ENCODE data around the gene KCNQ4.

The KCNQ4 gene

DNA sequence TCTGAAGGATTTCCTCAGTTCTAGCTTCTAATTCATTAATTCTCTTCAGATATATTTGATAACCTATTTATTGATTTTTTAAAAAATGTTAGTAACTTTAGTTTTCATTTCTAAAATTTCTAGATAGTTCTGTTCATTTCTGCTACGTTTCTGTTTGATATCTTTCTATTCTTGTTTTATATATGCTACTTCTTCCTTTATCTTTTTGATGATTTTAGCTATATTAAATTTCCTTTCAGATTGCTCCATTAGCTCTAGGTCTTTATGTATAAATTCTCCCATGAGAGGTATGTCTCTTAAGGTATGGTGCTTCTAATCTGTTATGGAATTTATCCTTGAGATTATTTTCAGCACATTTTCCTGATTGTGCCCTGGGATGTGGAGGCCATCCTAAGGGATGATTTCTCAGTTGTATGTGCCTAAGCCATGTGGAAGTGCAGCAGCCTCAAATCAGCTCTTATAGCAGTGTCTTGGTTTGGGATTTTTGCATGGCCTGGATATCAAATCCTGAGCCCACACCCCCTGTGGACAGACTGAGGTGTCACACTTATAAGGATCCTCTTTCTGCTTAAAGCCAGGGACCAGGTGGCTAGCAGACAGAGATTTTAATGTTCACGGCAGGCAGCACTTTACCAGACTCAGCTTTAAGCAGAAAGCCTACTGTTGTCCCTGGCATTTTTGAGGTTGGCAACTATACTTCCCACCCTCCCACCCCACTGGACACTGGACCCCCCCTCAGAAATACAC is 6.2 kb upstream of the KCNQ4 start:
- DNase-seq: no peak

DNA sequence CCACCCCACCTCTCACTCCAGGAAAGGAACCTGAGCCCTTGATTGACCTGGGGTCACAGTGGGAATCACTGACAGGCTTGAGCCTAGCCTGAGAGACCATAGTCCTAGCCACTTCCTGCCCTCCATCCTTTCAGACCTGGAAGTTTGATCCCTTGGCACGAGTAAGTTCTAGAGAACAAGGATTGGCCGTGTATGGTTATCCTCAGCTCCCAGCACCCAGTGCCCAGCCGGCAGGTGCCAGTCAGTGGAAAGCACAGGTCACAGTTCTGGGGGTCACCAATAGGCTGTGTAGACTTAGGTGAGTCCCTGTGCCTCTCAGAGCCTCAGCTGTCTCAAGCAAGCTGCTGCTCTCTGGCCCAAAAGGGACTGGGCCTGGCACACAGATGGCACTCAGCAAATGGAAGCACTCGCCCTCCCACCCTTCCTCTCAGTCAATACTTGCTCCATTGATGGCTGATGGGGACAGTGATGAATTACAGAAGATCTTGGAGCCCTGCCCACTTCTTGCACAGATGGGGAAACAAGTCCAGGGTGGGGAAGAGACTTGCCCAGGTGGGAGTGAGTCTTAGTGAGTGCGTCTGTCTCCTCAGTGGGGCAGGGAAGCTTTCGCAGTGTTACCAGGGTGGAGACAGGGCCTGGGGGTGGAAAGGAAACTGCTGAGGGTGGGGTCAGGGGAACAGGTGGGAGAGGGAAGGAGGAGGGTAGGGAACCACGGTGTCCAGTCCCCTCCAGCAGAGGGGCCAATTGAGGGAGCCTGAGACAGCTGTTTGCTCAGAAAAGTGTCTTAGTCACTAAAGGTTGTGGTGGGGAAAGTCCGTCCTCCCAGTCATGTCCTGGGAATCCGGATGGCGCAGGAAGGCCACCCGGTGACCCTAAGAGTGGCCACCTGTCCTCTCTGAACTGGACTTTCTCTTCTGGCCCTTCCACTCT is 2.6 kb upstream of the KCNQ4 start:
- DNase-seq: no peak

DNA sequence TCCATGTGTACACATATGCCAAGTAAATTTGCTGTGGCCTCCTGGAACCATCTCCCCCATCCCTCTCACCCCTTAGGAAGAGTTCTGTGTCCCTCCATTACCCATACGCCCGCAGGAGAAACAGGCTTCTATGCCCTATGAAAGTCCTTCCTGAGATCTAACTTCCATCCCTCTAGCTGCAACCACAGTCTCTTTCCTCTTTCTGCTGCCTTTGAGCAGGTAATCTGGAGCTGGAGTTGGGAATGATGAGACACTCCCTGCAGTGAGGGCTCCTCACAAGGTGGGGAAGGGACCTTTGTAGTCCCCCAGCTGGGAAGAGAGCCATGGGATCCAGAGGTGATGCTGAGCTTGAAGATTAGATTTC is 2.0 kb upstream of the KCNQ4 start:
- no peak for DNase-seq

DNA sequence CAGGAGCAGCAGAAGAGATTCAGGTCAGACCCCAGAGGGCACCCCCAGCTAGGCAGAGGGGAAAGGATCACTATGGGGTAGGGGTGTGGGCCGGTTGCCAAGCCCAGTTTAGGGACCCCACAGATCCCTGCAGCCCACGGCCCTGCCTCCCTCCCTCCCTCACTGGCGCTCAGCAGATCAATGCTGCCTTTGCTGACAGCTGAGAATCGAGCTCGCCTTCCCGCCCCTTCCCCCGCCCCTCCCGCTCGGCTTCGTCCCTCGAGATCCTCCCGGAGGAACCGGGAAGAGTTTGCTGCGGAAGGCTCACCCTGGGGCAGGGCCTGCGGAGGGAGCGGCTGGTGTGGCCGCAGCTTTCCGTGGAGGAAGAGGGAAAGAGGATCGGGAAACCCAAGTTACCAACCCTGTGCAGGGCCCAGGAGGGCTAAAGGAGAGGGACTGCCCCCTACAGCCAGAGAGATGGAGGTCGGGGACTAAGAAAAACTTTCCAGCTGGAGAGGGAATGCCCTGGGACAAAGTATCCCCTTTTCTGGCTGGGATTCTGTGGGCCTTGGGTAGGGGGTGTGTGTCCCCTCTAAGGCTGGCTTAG is 1.1 kb upstream of the KCNQ4 start:
- no peak for DNase-seq

DNA sequence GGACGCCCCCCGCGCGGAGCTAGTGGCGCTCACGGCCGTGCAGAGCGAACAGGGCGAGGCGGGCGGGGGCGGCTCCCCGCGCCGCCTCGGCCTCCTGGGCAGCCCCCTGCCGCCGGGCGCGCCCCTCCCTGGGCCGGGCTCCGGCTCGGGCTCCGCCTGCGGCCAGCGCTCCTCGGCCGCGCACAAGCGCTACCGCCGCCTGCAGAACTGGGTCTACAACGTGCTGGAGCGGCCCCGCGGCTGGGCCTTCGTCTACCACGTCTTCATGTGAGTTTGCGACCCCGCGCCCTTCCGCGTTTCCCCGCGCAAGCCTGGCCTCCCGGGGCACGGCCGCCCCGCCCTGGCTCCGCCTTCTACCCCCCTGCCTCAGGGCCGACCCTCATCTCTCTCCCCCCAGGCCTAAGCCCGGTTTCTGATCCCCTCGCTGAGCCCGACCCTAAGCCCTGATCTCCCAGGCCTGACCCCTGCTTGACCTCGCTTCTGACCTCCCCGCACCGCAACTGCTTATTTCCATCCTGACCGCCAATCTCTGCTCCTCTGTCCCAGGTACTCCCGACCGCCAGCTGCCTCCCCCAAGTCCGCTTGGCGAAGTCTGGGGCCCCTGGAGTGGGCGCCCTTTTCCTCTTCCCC is 669 bp downstream of the KCNQ4 start:
- DNase-seq: no peak

DNA sequence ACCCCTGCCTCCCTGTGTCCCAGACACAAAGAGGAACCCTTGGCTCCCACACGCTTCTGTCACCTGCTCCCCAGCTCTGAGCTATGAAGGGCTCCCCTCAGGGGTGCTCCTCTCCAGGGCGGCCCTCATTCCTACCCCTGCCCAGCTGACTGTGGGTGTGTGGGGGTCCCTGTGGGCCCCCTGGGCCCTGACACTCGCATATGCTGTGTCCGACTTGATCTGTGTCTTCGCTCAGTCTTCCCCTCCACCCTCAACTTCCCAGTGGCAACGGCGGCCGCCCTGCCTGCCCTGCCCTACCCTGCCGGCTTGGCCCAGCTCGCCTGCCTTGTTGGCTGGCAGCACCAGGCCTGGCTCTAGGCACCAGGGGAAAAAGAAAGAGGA is 1.2 kb downstream of the KCNQ4 start:
- no peak for DNase-seq

DNA sequence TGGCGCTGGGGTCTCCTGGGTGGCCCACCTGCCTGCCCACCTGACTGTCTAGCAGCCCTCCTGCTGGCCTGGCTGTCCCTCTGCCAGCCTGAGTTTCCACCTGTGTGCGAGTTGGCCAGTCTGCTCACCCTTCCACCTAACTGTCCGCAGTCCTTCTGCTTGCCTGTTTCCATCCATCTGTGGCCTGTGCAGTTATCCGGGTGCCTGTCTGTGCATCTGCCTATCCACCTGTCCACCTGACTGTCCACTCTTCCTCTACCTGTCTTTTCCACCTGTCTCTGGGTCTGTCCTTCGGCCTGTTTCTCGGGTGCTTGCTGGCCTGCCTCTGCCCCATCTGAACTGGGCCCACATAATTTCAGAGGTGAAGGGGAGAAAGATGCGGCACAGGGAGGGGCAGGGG is 1.9 kb downstream of the KCNQ4 start:
- DNase-seq: no peak

DNA sequence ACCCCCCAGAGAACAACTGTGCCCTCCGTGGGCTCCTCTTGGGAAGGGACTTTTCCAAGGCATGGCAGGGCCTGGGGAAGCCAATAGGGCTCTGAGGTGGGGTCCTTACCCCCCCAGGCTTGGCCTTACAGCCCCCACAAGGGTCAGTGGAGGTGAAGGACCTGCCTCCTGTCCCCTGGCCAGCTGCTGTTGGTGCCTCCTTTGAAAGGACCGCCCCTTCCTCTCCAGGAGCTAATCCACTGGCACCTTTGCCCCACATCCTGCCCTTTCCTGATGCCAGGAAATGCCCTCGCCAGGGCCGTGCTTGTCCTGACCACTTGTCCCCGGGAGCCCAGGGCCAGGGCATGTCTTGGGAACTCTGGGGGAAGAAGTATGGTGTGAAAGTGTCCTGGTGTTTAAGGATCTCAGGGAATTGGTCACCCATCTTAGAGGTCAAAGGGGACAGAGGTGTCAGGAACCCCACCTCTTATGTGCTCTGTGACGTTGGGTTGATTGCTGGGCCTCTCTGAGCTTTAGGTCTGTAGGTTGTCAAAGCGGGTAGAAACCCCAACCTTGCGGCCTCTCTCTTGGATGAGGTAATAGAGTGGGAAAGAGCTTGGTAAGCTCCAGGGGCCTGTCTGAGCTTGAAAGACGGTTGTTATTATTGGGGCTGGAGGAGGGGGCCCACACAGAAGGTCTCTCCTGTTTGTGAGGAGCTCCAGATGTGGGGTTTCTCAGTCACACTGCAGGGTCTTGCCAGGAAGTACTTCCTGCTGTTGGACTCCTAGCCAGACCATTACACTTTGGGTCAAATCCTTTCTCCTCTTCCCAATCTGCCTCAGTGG is 2.8 kb downstream of the KCNQ4 start:
- no peak for DNase-seq

DNA sequence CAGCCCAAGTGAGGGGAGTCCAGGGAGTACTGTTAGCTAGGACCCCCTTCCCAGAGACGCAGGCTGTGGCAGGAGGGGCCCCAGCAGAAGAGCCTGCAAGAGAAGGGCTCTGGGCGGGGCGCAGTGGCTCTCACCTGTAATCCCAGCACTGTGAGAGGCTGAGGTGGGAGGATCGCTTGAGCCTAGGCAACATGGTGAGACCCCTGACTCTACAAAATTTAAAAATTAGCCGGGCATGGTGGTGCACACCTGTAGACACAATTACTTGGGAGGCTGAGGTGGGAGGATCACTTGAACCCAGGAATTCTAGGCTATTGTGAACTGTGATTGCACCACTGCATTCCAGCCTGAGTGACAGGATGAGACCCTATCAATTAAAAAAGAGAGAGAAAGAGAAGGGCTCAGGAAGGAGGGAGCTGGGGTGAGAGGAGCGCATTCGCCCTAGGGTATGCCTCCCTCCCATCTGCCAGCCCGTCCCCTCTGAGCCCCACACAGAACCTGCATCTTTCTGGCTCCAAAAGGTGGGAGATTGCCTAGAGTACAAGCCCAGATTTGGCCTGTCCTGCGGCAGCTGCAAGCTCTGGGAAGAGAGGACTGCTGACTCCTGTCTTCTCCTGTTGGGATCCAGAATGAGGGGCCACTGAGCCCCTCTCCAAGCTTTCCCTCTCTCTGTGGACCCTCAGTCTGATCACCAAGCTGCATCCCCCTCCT is 3.6 kb downstream of the KCNQ4 start:
- no peak for DNase-seq

DNA sequence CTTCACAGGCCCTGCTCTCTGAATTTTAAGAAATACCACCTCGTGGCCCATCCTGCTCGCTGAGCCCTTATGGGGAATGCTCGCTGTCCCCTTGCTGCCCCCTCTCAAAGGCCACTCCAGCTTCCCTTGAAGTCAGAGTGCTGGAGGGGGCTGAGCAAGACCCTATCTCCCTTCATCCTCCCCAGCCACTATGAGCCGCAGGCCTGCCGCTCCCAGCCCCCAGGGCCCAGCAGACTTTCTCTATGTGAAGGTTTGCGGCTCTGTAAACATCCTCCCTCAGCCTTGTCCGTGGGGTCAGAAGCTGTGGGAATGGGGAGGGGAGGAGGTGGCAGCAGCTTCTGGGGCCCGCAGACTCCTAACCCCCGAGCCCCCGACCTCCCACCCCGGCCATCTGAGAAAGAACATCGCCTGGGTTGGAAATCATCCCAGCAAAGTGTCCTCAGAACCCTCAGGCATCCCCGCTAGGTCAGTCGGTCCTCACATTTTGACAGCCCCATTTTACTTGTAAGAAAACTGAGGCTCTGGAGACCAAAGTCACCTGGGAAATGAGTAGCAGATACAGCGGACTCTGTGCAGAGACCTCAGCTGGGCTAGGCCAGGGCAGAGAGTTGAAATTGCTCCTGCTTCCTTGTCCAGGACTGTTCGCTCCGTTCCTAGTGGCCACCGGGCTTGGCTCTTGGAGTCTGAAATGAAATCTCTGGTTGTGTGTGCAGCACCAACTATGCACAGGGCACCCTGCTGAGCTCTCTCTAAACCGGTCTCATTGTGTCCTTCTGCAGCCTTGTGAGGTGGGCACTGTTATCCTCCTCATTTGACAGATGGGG is 4.4 kb downstream of the KCNQ4 start:
- DNase-seq: no peak

DNA sequence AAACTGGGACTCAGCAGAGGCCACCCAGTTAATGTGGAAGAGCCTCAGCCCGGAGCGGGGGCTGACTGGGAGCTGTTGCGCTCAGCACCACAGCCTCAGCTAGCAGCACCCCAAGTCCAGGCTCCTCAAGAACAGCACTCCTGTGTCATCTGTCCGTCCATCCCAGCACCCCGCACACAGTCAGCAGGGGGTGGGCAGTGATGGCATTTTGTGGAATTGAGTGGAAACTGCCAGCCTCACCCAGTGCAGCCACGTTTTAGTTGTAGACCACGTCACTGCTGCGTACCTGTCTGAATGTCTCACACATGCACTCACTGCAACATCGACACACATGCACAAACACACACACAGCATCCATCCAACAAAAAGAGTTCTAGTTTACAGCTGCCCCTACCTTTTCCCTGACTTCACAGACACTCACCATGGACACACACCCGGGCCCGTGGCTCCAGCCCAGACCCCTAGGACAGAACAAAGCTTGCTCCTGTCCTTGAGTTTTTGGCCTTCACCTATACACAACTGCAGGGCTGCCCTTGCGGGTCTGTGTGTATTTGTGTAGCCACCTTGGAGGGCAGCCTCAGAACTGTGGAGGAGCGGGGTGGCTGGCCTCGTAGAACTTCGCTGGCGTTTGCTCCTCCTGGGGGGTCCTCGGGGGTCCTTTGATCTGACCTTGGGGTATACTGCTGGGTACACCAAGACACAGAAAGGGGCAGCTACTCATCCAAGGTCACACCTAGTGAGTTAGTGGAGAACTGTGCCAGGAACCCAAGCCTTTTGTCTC is 5.2 kb downstream of the KCNQ4 start:
- DNase-seq: no peak

DNA sequence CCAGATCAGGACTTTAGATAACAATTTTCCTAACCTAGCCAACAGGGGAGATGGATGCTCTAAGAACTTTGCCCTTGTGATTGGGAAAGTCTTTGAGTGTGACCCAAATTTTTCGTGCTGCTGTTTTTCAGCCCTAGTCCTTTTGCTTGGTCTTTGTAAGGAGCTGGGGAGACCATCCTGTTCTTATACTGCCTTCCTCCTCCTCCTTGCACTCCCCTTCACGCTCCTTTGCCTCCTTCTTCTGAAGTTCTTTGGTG is 5.7 kb downstream of the KCNQ4 start:
- DNase-seq: no peak

DNA sequence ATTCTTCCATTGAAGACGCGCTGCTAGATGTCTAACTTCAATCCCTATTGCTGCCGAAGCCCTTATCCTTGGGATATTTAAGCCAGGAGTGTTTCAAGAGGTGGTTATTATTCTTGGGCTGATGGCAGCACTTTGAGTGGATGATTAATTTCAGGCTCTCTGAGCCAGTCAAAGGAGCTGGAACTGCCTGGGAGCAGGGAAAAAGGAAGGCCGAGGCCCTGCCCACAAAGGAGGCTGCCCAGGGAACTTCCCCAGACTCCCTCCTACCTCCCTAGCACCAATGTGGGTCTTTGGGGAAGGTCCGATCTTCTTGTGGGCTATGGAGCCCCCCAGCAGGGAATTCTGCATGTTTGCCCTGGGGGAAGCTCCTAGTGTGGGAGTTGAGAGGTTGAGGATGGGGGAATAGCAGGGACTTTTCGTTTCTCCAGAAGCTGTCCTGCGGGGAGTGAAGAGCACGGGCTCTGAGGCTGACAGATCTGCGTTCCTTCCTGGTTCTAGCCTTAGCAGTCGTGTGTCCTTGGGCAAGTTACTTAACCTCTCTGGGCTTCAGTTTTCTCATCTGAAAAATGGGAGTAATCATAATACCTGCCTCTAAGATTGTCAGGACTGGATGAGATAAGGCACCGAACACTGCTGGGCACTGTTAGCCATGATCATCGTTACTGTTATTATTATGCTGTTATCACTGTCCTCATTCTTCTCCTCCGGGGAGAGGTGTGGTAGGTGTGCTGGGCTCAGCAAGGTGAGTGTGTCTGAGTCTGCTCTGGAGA is 6.3 kb downstream of the KCNQ4 start:
- no peak for DNase-seq

DNA sequence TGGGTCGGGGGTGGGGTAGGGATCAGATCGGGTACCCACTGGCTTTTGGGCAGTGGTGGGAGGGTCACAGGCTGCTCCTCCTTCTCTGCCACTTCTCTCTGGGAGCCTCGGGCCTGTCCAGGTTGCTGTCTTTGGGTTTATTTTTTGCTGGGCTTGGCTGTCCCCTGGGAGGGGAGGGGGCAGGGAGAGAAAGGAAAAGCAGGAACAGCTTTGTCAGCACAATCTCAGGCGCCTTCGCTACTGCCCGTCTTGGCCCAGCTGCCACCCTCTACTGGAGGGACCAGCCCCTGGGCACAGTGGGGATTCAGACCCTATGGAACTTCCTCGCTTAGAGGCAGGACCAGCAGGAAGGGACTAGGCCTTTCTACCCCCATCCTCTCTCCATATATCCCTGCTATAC is 8.4 kb downstream of the KCNQ4 start:
- DNase-seq: no peak

DNA sequence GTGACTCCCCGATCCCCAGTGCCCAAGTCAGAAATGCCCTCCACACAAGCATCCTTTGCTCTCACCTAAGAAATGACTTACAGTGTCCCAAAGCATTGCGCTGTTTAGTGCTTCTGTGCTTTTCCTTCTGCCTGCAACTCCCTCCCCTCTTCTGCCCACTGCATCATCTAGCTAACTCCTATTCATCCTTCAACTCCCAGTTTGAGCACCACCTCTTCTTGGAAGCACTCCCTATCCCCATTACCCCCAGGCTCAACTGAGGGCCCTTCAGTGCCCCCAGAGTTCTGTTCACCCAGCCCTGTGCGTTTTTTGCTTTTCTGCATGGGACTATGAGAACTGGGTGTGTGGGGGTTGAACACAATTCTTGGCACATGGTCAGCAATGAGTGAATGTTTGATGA is 10.0 kb downstream of the KCNQ4 start:
- DNase-seq: no peak

DNA sequence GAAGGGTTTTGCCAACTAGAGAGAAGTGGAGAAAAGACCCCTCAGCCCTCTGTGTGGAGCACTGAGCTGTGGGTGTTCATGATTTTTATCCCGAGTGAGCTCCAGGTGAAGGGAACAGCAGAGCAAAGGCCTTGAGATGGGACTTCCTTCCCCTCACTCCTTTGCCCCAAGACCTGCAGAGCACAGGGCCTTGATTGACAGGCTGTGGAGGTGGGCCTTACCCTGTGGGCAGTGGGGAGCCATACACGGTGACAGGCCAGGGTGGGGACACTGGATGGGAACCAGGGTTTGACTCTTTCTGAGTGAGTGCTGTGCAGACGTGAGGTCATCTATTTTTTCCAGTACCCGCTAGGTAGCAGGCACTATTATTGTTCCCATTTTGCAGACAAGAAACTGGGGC is 10.5 kb downstream of the KCNQ4 start:
- no peak for DNase-seq

DNA sequence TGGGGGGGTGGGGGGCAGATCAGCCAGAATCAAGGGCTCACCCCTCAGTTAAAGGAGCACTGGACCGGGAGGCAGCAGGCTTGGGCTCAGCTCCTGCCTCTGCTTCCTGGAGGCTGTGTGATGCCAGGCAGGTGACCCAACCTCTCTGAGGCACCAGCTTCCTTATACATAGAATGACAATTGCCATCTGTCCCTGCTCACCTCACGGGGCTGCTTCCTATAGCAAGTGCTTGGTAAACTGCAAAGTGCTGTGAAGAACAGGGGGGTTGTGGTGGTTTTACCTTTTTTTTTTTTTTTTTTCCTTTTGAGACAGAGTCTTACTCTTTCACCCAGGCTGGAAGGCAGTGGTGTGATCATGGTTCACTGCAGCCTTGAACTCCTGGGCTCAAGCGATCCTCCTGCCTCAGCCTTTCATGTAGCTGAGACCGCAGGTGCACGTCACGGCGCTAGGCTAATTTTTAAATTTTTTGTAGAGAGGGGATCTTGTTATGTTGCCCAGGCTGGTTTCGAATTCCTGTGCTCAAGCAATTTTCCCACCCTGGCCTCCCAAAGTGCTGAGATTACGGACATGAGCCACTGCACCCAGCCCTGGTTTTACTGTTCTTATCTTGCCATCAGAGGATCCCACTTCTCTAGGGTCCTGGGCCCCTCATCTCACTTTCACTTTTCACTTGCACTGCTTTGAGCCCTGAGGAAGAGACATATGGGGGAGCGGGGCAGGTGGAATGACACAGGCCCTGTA is 11.6 kb downstream of the KCNQ4 start:
- no peak for DNase-seq

DNA sequence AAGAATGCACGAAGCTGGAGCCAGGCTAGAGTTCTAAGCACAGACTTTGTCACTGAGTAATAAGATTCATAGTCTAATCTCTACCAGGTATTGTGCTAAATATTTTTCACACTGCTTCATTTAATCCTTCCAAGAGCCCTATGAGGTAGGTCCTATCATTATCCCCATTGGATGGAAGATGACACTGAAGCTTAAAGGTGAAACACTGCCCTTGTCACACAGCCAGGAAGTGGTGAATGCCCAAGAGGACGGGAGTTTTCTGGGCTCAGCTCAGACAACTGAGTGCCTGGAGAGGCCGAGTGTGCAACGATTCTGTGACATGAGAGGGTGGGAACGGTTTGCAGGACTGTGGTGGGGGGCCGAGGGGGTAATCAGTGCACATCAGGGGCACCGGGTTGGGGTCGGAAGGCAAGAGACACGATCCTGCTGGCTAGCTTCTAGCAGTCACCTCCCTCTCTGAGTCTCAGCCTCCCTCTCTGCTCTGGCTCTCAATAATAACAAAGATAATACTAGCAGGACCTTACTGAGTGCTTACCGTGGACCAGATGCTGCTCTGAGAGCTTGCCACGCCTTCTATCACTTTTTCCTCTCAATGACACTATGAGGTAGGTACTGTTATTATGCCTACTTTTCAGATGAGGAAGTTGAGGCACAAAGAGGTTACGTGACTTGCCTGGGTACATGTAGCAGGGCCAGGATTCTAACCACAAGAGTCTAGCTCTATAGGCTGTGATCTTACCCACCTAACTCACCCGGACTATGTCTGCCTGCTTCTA is 12.4 kb downstream of the KCNQ4 start:
- DNase-seq: no peak
